Common myeloid progenitor, CD34-positive (primary cell): ENCODE data around the gene NKIRAS1.
A peak's percentile ranks its signal among the peaks of the same experiment; 100 is the strongest.

Source experiments
- CTCF ChIA-PET: fragments of 350-600 bp; sonication (Branson Sonifier 250); formaldehyde crosslinking; loops from one replicate; lab custom pipeline; 2021; ENCODE audit warnings: antibody characterized with exemption; lab: Charles Lee
- POLR2A ChIA-PET: fragments of 350-600 bp; sonication (Branson Sonifier 250); formaldehyde crosslinking; loops from one replicate; lab custom pipeline; 2021; ENCODE audit warnings: antibody characterized with exemption; lab: Charles Lee
- DNase-seq, 3 donors: peaks; one replicate each; pipeline versions ENCODE4 v3.0.0 to v3.0.0-alpha.2; 2013
- H3K27ac ChIP-seq, 2 experiments: 1 replicate in 1 of 2; 2 replicates in 1 of 2; pipeline ENCODE4 v1.7.0; 2013; ENCODE audit warnings: inconsistent platforms in 2 of 2, low read length in 2 of 2, mild to moderate bottlenecking in 2 of 2, low read depth in 1 of 2, moderate library complexity in 1 of 2; ENCODE audit not compliant: severe bottlenecking in 2 of 2, insufficient read depth in 1 of 2, poor library complexity in 1 of 2
- H3K27me3 ChIP-seq, 5 experiments: replicated peaks in 2 of 5; 1 replicate in 3 of 5; 2 replicates in 2 of 5; pipeline versions ENCODE4 v1.6.1 to v1.7.0; 2013; ENCODE audit warnings: low read length in 4 of 5, mild to moderate bottlenecking in 2 of 5, moderate library complexity in 2 of 5, inconsistent platforms in 1 of 5; ENCODE audit not compliant: insufficient read depth in 5 of 5, control insufficient read depth in 4 of 5
- H3K36me3 ChIP-seq, 4 experiments: 1 replicate in 2 of 4; 2 replicates in 2 of 4; pipeline versions ENCODE4 v1.6.1 to v1.7.0; 2013; ENCODE audit warnings: low read length in 3 of 4, control low read depth in 1 of 4, mild to moderate bottlenecking in 1 of 4; ENCODE audit not compliant: control insufficient read depth in 4 of 4, insufficient read depth in 4 of 4
- H3K4me1 ChIP-seq, 4 experiments: 1 replicate in 3 of 4; 2 replicates in 1 of 4; pipeline versions ENCODE4 v1.6.1 to v1.7.1; 2013; ENCODE audit warnings: low read length in 3 of 4, mild to moderate bottlenecking in 3 of 4, control low read depth in 1 of 4, inconsistent platforms in 1 of 4, moderate library complexity in 1 of 4; ENCODE audit not compliant: control insufficient read depth in 4 of 4, insufficient read depth in 4 of 4; ENCODE audit errors: control extremely low read depth in 1 of 4
- H3K4me3 ChIP-seq, 7 experiments: 1 replicate in 4 of 7; 2 replicates in 3 of 7; pipeline versions ENCODE4 v1.5.1 to v1.7.0; 2013; ENCODE audit warnings: mild to moderate bottlenecking in 7 of 7, low read length in 6 of 7, moderate library complexity in 6 of 7, inconsistent platforms in 2 of 7, low read depth in 2 of 7, control low read depth in 1 of 7; ENCODE audit not compliant: insufficient read depth in 4 of 7, control insufficient read depth in 1 of 7; ENCODE audit errors: extremely low read depth in 1 of 7
- H3K9me3 ChIP-seq, 5 experiments: 1 replicate in 4 of 5; 2 replicates in 1 of 5; pipeline versions ENCODE4 v1.6.1 to v1.7.1; 2013; ENCODE audit warnings: low read length in 4 of 5, mild to moderate bottlenecking in 2 of 5, inconsistent platforms in 1 of 5, low read depth in 1 of 5, moderate library complexity in 1 of 5; ENCODE audit not compliant: control insufficient read depth in 4 of 5, insufficient read depth in 2 of 5; ENCODE audit errors: control extremely low read depth in 1 of 5
- WGBS: methylation state at CpG from one replicate; pipeline ENCODE4 v1.1.5; 2013; ENCODE audit not compliant: insufficient coverage; 5-methylcytosine and 5-hydroxymethylcytosine counted together

NKIRAS1 gene

DNA sequence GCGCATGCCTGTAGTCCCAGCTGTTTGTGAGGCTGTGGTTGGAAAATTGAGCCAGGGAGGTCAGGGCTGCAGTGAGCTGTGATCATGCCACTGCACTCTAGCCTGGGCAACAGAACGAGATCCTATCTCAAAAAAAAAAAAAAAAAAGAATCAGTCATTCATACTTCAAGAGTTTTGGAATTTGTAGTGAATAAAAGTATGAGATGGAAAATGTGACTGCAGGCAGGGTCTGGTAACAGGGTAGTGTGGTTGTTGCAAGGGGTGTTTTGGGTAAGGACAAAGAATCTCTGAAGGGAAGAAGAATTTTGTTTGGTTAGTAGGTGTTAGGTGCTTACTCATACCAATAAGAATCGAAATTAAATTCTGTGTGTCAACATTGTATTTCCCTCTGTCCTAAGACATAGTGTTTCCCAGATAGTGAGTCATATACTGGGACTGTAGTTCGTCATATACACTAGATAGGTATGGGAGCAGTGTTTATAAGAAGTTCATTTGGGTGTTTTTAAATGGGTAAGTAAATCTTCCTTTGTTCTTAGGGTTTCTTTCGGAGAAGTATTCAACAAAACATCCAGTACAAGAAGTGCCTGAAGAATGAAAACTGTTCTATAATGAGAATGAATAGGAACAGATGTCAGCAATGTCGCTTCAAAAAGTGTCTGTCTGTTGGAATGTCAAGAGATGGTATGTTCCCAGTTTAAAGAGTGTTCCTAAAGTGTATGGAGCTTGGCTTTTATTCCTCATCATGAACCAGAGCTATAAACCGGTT is 42.5 kb upstream of the NKIRAS1 start:
- H3K27ac ChIP-seq: no peak overlapping the region
- H3K27me3 ChIP-seq: no peaks in the 10 kb centered on the region
- no peaks in the 10 kb centered on the region for H3K9me3 ChIP-seq
- H3K36me3 ChIP-seq: peaks cover 7 to 28% (median 18%) of the 10 kb centered on the region in 4 experiments
- 100% methylated on average over 3 of the region's 7 CpGs for WGBS
- ChIA-PET POLR2A (no interaction called here), CTCF (interaction anchor here (0.9 kb wide), 1 partner anchor 9 kb away, joined by 5 read pairs; no protein-coding TSS in a partner anchor)
- DNase-seq: no peak
- H3K4me1 ChIP-seq: no peaks in the 10 kb centered on the region
- no peak overlapping the region for H3K4me3 ChIP-seq

- DNase-seq: no peak
- Histone ChIP-seq H3K4me3 (no peak overlapping the region), H3K9me3 (no peaks in the 10 kb centered on the region), H3K27me3 (no peaks in the 10 kb centered on the region), H3K27ac (no peak overlapping the region), H3K4me1 (peaks cover 0 to under 1% (median 0%) of the 10 kb centered on the region in 4 experiments), H3K36me3 (peaks cover 3 to 22% (median 11%) of the 10 kb centered on the region in 4 experiments)
- ChIA-PET POLR2A (no interaction called here), CTCF (interaction anchor here (1.3 kb wide), 1 partner anchor 9 kb away, joined by 4 read pairs; no protein-coding TSS in a partner anchor)
- 100% methylated on average over 3 of the region's 3 CpGs for WGBS
Observed at GRCh38 chr3:23956701-23957100, 39.9 kb upstream of the NKIRAS1 start.

DNA sequence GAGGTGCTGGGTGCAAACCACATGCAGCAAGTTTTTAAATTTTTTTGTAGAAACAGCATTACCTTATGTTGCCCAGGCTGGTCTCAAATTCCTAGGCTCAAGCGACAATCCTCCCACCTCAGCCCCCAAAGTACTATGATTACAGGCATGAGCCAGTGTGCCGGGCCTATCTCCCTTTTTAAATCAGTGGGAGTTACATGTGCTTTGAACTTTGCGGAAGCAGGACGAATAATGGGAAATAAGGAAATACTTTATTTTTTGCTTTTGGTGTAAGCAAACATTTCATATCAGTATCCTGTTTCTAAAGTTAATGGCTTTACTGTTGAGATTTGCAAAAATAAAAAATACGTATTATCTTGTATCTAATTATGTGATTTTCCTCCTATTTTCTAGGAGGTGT is 37.4 kb upstream of the NKIRAS1 start:
- H3K9me3 ChIP-seq: no peaks in the 10 kb centered on the region
- H3K36me3 ChIP-seq: peaks cover 2 to 9% (median 7%) of the 10 kb centered on the region in 4 experiments
- no peak overlapping the region for H3K27ac ChIP-seq
- no peak for DNase-seq
- peaks cover 5 to 16% (median 15%) of the 10 kb centered on the region in 4 experiments for H3K4me1 ChIP-seq
- 100% methylated on average over 1 of the region's 5 CpGs for WGBS
- no peaks in the 10 kb centered on the region for H3K27me3 ChIP-seq
- ChIA-PET CTCF (interaction anchor here (0.7 to 1.2 kb wide), 2 partner anchors 56 to 118 kb away, joined by 3 read pairs; no protein-coding TSS in a partner anchor), POLR2A (interaction anchor here (1.3 to 1.4 kb wide), 2 partner anchors 27 to 38 kb away, joined by 3 to 6 read pairs; partner anchors contain the start of genes NKIRAS1 and RPL15)
- H3K4me3 ChIP-seq: no peak overlapping the region

- Histone ChIP-seq H3K27ac (no peak overlapping the region), H3K4me1 (peaks cover 5 to 16% (median 15%) of the 10 kb centered on the region in 4 experiments), H3K36me3 (peaks cover 2 to 9% (median 7%) of the 10 kb centered on the region in 4 experiments), H3K27me3 (no peaks in the 10 kb centered on the region), H3K9me3 (no peaks in the 10 kb centered on the region), H3K4me3 (no peak overlapping the region)
- WGBS: no CpG with 5 or more reads among the region's 1 CpG
- ChIA-PET POLR2A (interaction anchor here (0.7 to 1.4 kb wide), 2 partner anchors 37 to 69 kb away, joined by 3 to 6 read pairs; partner anchors contain the start of genes NKIRAS1 and RPL15), CTCF (interaction anchor here (0.6 to 1.1 kb wide), 3 partner anchors 8 to 64 kb away, joined by 3 read pairs; no protein-coding TSS in a partner anchor)
- no peak for DNase-seq
Observed at GRCh38 chr3:23953523-23953922, 36.7 kb upstream of the NKIRAS1 start.

DNA sequence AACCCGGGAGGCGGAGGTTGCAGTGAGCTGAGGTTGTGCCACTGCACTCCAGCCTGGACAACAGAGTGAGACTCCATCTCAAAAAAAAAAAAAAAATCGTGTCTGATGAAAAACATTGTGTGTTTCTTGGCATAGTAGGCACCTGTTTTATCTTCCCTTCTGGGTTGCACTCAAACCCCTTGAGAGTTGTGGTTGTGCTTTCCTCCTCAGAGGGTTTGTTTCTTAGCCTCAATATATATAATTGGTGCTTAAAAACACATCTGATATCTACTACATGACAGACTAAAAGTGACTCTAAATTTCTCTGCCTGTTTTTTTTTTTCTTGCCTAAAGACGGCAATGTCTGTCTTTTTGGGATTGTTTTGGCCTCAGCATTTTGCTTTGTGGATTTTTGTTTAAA is 35.9 kb upstream of the NKIRAS1 start:
- CTCF ChIA-PET: interaction anchor here (0.6 to 1.1 kb wide), 2 partner anchors 9 to 63 kb away, joined by 3 read pairs; no protein-coding TSS in a partner anchor
- Histone ChIP-seq H3K27ac (no peak overlapping the region), H3K9me3 (no peaks in the 10 kb centered on the region), H3K4me1 (peaks cover 5 to 17% (median 15%) of the 10 kb centered on the region in 4 experiments), H3K4me3 (no peak overlapping the region), H3K36me3 (peaks cover 2 to 9% (median 7%) of the 10 kb centered on the region in 4 experiments), H3K27me3 (no peaks in the 10 kb centered on the region)
- POLR2A ChIA-PET: no interaction called here
- WGBS: 80% methylated on average over 3 of the region's 4 CpGs
- DNase-seq: peak in 2 of 3 donors; percentile 21 to 31

DNA sequence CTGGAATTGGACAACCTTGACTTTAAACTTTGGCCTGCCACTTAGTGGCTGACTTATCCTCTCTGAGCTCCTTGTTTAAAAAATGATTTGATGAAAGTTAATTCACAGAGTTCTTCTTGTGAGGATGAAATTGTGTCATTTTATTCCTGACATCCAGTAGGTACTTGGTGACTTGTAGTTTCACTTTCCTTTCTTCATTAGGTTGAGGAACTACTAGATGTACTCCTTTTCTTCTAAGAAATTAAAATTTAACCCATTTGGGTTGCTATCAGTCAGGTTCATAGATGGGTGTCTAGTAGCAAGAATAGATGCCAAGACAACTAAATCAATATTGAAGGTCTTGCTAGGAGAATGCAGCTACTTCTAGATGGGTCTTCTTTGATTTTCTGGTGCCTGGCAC is 33.5 kb upstream of the NKIRAS1 start:
- ChIA-PET CTCF (interaction anchor here (0.9 to 1.5 kb wide), 6 partner anchors 11 to 117 kb away, joined by 3 to 4 read pairs (median 4); no protein-coding TSS in a partner anchor), POLR2A (interaction anchor here (1.7 kb wide), 1 partner anchor 34 kb away, joined by 7 read pairs; the partner anchor contains the start of genes NKIRAS1 and RPL15)
- peaks cover 11 to 32% (median 27%) of the 10 kb centered on the region in 4 experiments for H3K4me1 ChIP-seq
- H3K36me3 ChIP-seq: peaks cover 0 to 5% (median 2%) of the 10 kb centered on the region in 4 experiments
- peak overlapping the region; percentile 21 to 43 for H3K27ac ChIP-seq
- peak overlapping the region in 6 of 7 experiments; percentile 29 to 71 (median 53) for H3K4me3 ChIP-seq
- no peaks in the 10 kb centered on the region for H3K27me3 ChIP-seq
- DNase-seq: peak; percentile 29 to 69 (median 50)
- H3K9me3 ChIP-seq: no peaks in the 10 kb centered on the region
